T-cell (primary cell): ENCODE measurements around the gene CRYZ. TPM values are rescaled to one million over a fixed set of nuclear protein-coding genes. Genes with fewer than 3 reads are reported as not detected.
"Not testable (repeated sequence)": the region's sequence is repeated elsewhere in the genome, so short reads cannot be mapped to it uniquely, and the experiment has no call there.

Experiments used
- ATAC-seq, 4 experiments: fragments of 200-7000 bp in 3 of 4; fragments of 150-1000 bp in 1 of 4; cut with Tn5 transposase; replicated peaks in 1 of 4; 1 replicate in 3 of 4; 2 replicates in 1 of 4; pipeline ENCODE4 v1.10.0; 2021; ENCODE audit warnings: moderate library complexity in 3 of 4, mild to moderate bottlenecking in 2 of 4, moderate number of reproducible peaks in 1 of 4
- CTCF ChIA-PET, 2 donors: fragments of 300-600 bp; sonication (Branson Sonifier 250); formaldehyde crosslinking; loops; one replicate each; lab custom pipeline; 2022; ENCODE audit warnings: antibody characterized with exemption in 2 of 2; lab: Charles Lee
- POLR2A ChIA-PET, 2 donors: fragments of 300-600 bp; sonication (Branson Sonifier 250); formaldehyde crosslinking; loops; one replicate each; lab custom pipeline; 2022; ENCODE audit warnings: antibody characterized with exemption in 2 of 2; lab: Charles Lee
- DNase-seq, 35 experiments: peaks; one replicate each; pipeline versions ENCODE4 v3.0.0 to v3.0.0-alpha.2; 2013 to 2023
- H3K27ac ChIP-seq: one replicate; pipeline ENCODE4 v1.5.1; 2013; ENCODE audit warnings: low read length
- H3K27me3 ChIP-seq, 2 experiments: replicated peaks in 1 of 2; 1 replicate in 1 of 2; 2 replicates in 1 of 2; pipeline versions ENCODE4 v1.6.1 to v1.7.0; 2013; ENCODE audit warnings: low read length in 1 of 2, mixed read lengths in 1 of 2; ENCODE audit not compliant: control insufficient read depth in 2 of 2, insufficient read depth in 2 of 2; ENCODE audit errors: extremely low read depth in 1 of 2
- H3K36me3 ChIP-seq, 2 donors: 1 replicate in 1 of 2; 2 replicates in 1 of 2; pipeline versions ENCODE4 v1.6.1 to v1.7.0; 2013; ENCODE audit warnings: low read length in 1 of 2; ENCODE audit not compliant: control insufficient read depth in 2 of 2, insufficient read depth in 1 of 2; ENCODE audit errors: extremely low read depth in 1 of 2
- H3K4me1 ChIP-seq, 2 experiments: 1 replicate in 1 of 2; 2 replicates in 1 of 2; pipeline versions ENCODE4 v1.6.1 to v1.7.0; 2013; ENCODE audit warnings: low read length in 2 of 2, mixed read lengths in 1 of 2; ENCODE audit not compliant: insufficient read depth in 2 of 2, control insufficient read depth in 1 of 2; ENCODE audit errors: extremely low read depth in 1 of 2
- H3K4me3 ChIP-seq, 2 donors: 1 replicate in 1 of 2; 2 replicates in 1 of 2; pipeline versions ENCODE4 v1.5.1 to v1.7.0; 2013; ENCODE audit warnings: mild to moderate bottlenecking in 2 of 2, low read length in 1 of 2, moderate library complexity in 1 of 2; ENCODE audit not compliant: control insufficient read depth in 1 of 2; ENCODE audit errors: extremely low read depth in 1 of 2
- H3K9me3 ChIP-seq: 2 replicates; pipeline ENCODE4 v1.7.0; 2013
- H3K27ac Mint-ChIP-seq, 2 donors: one replicate each; pipeline ENCODE4 v1.8.0; 2020 to 2021; ENCODE audit warnings: mild to moderate bottlenecking in 2 of 2, mixed read lengths in 2 of 2
- H3K27me3 Mint-ChIP-seq, 2 donors: one replicate each; pipeline ENCODE4 v1.8.0; 2021 to 2022; ENCODE audit warnings: mixed read lengths in 2 of 2
- H3K36me3 Mint-ChIP-seq: one replicate; pipeline ENCODE4 v1.8.0; 2021; ENCODE audit warnings: mixed read lengths
- H3K4me1 Mint-ChIP-seq, 3 donors: one replicate each; pipeline ENCODE4 v1.8.0; 2020 to 2022; ENCODE audit warnings: mixed read lengths in 3 of 3, mild to moderate bottlenecking in 1 of 3
- H3K4me3 Mint-ChIP-seq, 3 donors: one replicate each; pipeline ENCODE4 v1.8.0; 2020 to 2022; ENCODE audit warnings: mild to moderate bottlenecking in 3 of 3, mixed read lengths in 3 of 3, moderate library complexity in 3 of 3
- H3K9me3 Mint-ChIP-seq, 3 donors: one replicate each; pipeline ENCODE4 v1.8.0; 2020 to 2022; ENCODE audit warnings: mixed read lengths in 3 of 3
- WGBS: methylation state at CpG from one replicate; pipeline ENCODE4 v1.1.5; 2013; ENCODE audit warnings: missing lambda C conversion rate; ENCODE audit not compliant: insufficient coverage; 5-methylcytosine and 5-hydroxymethylcytosine counted together
- total RNA-seq, 35 experiments: library from RNA in 6 of 35; stranded (reverse) in 6 of 35; fragments of 120-200 nt in 1 of 35; gene quantifications; one replicate each; pipeline versions ENCODE4 v1.2.1 to v1.2.4 and lab custom pipeline; 2013 to 2026

The CRYZ gene
- total RNA-seq, 5 donors from 2014 or later (not counting 1 experiment from before 2014, with no cell fraction given) = 13.5 to 22.2 (median 17.3) TPM

- ATAC-seq = no peak
- no peak for DNase-seq
- no peaks in the 10 kb centered on the region for H3K36me3 Mint-ChIP-seq
- H3K27ac Mint-ChIP-seq = no peak overlapping the region
- no peak overlapping the region for H3K4me3 ChIP-seq
- 17% methylated on average over 1 of the region's 1 CpG for WGBS
- peaks cover 0 to 13% of the 10 kb centered on the region in 2 donors for H3K27me3 Mint-ChIP-seq
- peaks cover 0 to 3% of the 10 kb centered on the region in 2 experiments for H3K27me3 ChIP-seq
- no peak overlapping the region for H3K4me3 Mint-ChIP-seq
- no peaks in the 10 kb centered on the region for H3K4me1 ChIP-seq
- no peaks in the 10 kb centered on the region for H3K4me1 Mint-ChIP-seq
- H3K27ac ChIP-seq = no peak overlapping the region
- no peaks in the 10 kb centered on the region for H3K9me3 ChIP-seq
- H3K36me3 ChIP-seq = no peaks in the 10 kb centered on the region
- no peaks in the 10 kb centered on the region for H3K9me3 Mint-ChIP-seq
- ChIA-PET POLR2A (no interaction called here), CTCF (interaction anchor here in 1 of 2 donors (0.7 to 1.3 kb wide), 2 partner anchors 12 to 42 kb away, joined by 3 to 6 read pairs; no protein-coding TSS in a partner anchor)
Measured at GRCh38 chr1:74772945-74773344, 40.1 kb upstream of the CRYZ start.

- CTCF ChIA-PET = interaction anchor here (0.6 to 1.3 kb wide), 10 partner anchors 9 to 1066 kb away, joined by 3 to 7 read pairs (median 3); no protein-coding TSS in a partner anchor
- Mint-ChIP-seq H3K9me3 (no peaks in the 10 kb centered on the region), H3K4me1 (no peaks in the 10 kb centered on the region), H3K36me3 (no peaks in the 10 kb centered on the region), H3K27ac (no peak overlapping the region), H3K4me3 (no peak overlapping the region), H3K27me3 (peaks cover 0 to 13% of the 10 kb centered on the region in 2 donors)
- ATAC-seq (peak in 1 of 4 experiments; percentile 40), DNase-seq (peak in 3 of 35 experiments; percentile 4 to 51 (median 4))
- no peak overlapping the region for H3K4me3 ChIP-seq
- no peaks in the 10 kb centered on the region for H3K36me3 ChIP-seq
- H3K27me3 ChIP-seq = peaks cover 0 to 3% of the 10 kb centered on the region in 2 experiments
- no CpG with 5 or more reads among the region's 7 CpGs for WGBS
- no peak overlapping the region for H3K27ac ChIP-seq
- H3K4me1 ChIP-seq = no peaks in the 10 kb centered on the region
- POLR2A ChIA-PET = interaction anchor here in 1 of 2 donors (0.6 kb wide), 1 partner anchor 682 kb away, joined by 3 read pairs; no protein-coding TSS in a partner anchor
- no peaks in the 10 kb centered on the region for H3K9me3 ChIP-seq
Measured at GRCh38 chr1:74771913-74772515, 39.2 kb upstream of the CRYZ start.

GRCh38 chr1:74767490-74767889 is 34.6 kb upstream of the CRYZ start:
- peaks cover 0 to 10% of the 10 kb centered on the region in 2 donors for H3K36me3 ChIP-seq
- ChIA-PET CTCF (interaction anchor here (0.7 to 0.8 kb wide), 3 partner anchors 436 to 1199 kb away, joined by 3 to 4 read pairs (median 4); no protein-coding TSS in a partner anchor), POLR2A (no interaction called here)
- no peaks in the 10 kb centered on the region for H3K9me3 Mint-ChIP-seq
- no peaks in the 10 kb centered on the region for H3K4me1 ChIP-seq
- no peak overlapping the region for H3K27ac Mint-ChIP-seq
- WGBS = no CpG with 5 or more reads among the region's 3 CpGs
- no peaks in the 10 kb centered on the region for H3K9me3 ChIP-seq
- H3K4me3 Mint-ChIP-seq = no peak overlapping the region
- H3K4me3 ChIP-seq = no peak overlapping the region
- DNase-seq (no peak), ATAC-seq (no peak)
- no peaks in the 10 kb centered on the region for H3K27me3 ChIP-seq
- peaks cover 19% of the 10 kb centered on the region for H3K36me3 Mint-ChIP-seq
- H3K4me1 Mint-ChIP-seq = peaks cover 0 to 8% (median 7%) of the 10 kb centered on the region in 3 donors
- no peak overlapping the region for H3K27ac ChIP-seq
- H3K27me3 Mint-ChIP-seq = peaks cover 0 to 3% of the 10 kb centered on the region in 2 donors

GRCh38 chr1:74766579-74766978 is 33.7 kb upstream of the CRYZ start:
- H3K27ac ChIP-seq = no peak overlapping the region
- H3K4me1 ChIP-seq = no peaks in the 10 kb centered on the region
- Mint-ChIP-seq H3K9me3 (no peaks in the 10 kb centered on the region), H3K27ac (peak overlapping the region in 1 of 2 donors; percentile 23), H3K36me3 (peaks cover 26% of the 10 kb centered on the region), H3K4me3 (no peak overlapping the region), H3K4me1 (peaks cover 3 to 13% (median 7%) of the 10 kb centered on the region in 3 donors), H3K27me3 (no peaks in the 10 kb centered on the region)
- ATAC-seq = no peak
- no peak overlapping the region for H3K4me3 ChIP-seq
- peaks cover 0 to 19% of the 10 kb centered on the region in 2 donors for H3K36me3 ChIP-seq
- no CpG with 5 or more reads among the region's 2 CpGs for WGBS
- no peak for DNase-seq
- CTCF ChIA-PET = no interaction called here
- no peaks in the 10 kb centered on the region for H3K27me3 ChIP-seq
- no peaks in the 10 kb centered on the region for H3K9me3 ChIP-seq
- POLR2A ChIA-PET = no interaction called here

- no peaks in the 10 kb centered on the region for H3K9me3 Mint-ChIP-seq
- no peak for DNase-seq
- ChIA-PET POLR2A (no interaction called here), CTCF (interaction anchor here in 1 of 2 donors (0.8 kb wide), 1 partner anchor 8 kb away, joined by 3 read pairs; no protein-coding TSS in a partner anchor)
- H3K9me3 ChIP-seq = no peaks in the 10 kb centered on the region
- no CpG with 5 or more reads among the region's 4 CpGs for WGBS
- no peaks in the 10 kb centered on the region for H3K4me1 ChIP-seq
- peak in 2 of 4 experiments; percentile 42 to 44 for ATAC-seq
- peaks cover 3 to 22% of the 10 kb centered on the region in 2 donors for H3K36me3 ChIP-seq
- peak overlapping the region in 1 of 2 donors; percentile 46 for H3K27ac Mint-ChIP-seq
- no peaks in the 10 kb centered on the region for H3K27me3 ChIP-seq
- H3K27me3 Mint-ChIP-seq = no peaks in the 10 kb centered on the region
- no peak overlapping the region for H3K4me3 Mint-ChIP-seq
- H3K27ac ChIP-seq = no peak overlapping the region
- peaks cover 51% of the 10 kb centered on the region for H3K36me3 Mint-ChIP-seq
- H3K4me3 ChIP-seq = no peak overlapping the region
- H3K4me1 Mint-ChIP-seq = peaks cover 7 to 15% (median 9%) of the 10 kb centered on the region in 3 donors
Measured at GRCh38 chr1:74763807-74764206, 31.0 kb upstream of the CRYZ start.

- Mint-ChIP-seq H3K9me3 (peaks cover 0 to 15% (median 10%) of the 10 kb centered on the region in 3 donors), H3K36me3 (peaks cover 87% of the 10 kb centered on the region)
- H3K4me1 ChIP-seq, H3K9me3 ChIP-seq, H3K27ac ChIP-seq, H3K27ac Mint-ChIP-seq, H3K27me3 ChIP-seq, H3K4me3 Mint-ChIP-seq, POLR2A ChIA-PET, H3K27me3 Mint-ChIP-seq, CTCF ChIA-PET, H3K4me3 ChIP-seq, H3K4me1 Mint-ChIP-seq, ATAC-seq, DNase-seq: not testable (repeated sequence)
- 92% methylated on average over 1 of the region's 2 CpGs for WGBS
- H3K36me3 ChIP-seq = peaks cover 12 to 40% of the 10 kb centered on the region in 2 donors
Measured at GRCh38 chr1:74756650-74757049, 23.8 kb upstream of the CRYZ start.
